Breast epithelium (tissue), 3 donors: ENCODE measurements around the gene CBFA2T3.
"Not testable (repeated sequence)": the region's sequence is repeated elsewhere in the genome, so short reads cannot be mapped to it uniquely, and the experiment has no call there.

Experiments
- POLR2A ChIP-seq: fragments of 450-650 bp; IDR thresholded peaks from one replicate; pipeline ENCODE4 v1.6.1; 2016; ENCODE audit warnings: antibody characterized with exemption, mild to moderate bottlenecking, moderate library complexity
- POLR2AphosphoS5 ChIP-seq, 3 donors: sonication (generic); formaldehyde crosslinking; IDR thresholded peaks; one replicate each; pipeline ENCODE4 v1.6.1; 2017; ENCODE audit warnings: antibody characterized with exemption in 3 of 3
- TF ChIP-seq, protein P1 (sequence below), 3 donors: fragments of 450-650 bp; IDR thresholded peaks; one replicate each; pipeline ENCODE4 v1.5.1; 2016 to 2017; ENCODE audit warnings: antibody characterized with exemption in 3 of 3, mild to moderate bottlenecking in 3 of 3, moderate library complexity in 3 of 3

GRCh38 chr16:89016561-89016960, 39.6 kb upstream of the CBFA2T3 start:
- TF ChIP-seq, protein P1, sequence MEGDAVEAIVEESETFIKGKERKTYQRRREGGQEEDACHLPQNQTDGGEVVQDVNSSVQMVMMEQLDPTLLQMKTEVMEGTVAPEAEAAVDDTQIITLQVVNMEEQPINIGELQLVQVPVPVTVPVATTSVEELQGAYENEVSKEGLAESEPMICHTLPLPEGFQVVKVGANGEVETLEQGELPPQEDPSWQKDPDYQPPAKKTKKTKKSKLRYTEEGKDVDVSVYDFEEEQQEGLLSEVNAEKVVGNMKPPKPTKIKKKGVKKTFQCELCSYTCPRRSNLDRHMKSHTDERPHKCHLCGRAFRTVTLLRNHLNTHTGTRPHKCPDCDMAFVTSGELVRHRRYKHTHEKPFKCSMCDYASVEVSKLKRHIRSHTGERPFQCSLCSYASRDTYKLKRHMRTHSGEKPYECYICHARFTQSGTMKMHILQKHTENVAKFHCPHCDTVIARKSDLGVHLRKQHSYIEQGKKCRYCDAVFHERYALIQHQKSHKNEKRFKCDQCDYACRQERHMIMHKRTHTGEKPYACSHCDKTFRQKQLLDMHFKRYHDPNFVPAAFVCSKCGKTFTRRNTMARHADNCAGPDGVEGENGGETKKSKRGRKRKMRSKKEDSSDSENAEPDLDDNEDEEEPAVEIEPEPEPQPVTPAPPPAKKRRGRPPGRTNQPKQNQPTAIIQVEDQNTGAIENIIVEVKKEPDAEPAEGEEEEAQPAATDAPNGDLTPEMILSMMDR (IDR thresholded peaks at IDR 0.05), result not testable (repeated sequence)
- TF ChIP-seq POLR2A; POLR2AphosphoS5 (IDR thresholded peaks at IDR 0.05): not testable (repeated sequence)
